HG02943 (cell line): ENCODE results near the gene CTNNA2.

Source experiments
- ATAC-seq: cut with Tn5 transposase; IDR thresholded peaks from one replicate; pipeline ENCODE4 v1.9.1; 2021; ENCODE audit warnings: mild to moderate bottlenecking, low read depth, moderate library complexity; ENCODE audit not compliant: unreplicated experiment

Gene CTNNA2

DNA sequence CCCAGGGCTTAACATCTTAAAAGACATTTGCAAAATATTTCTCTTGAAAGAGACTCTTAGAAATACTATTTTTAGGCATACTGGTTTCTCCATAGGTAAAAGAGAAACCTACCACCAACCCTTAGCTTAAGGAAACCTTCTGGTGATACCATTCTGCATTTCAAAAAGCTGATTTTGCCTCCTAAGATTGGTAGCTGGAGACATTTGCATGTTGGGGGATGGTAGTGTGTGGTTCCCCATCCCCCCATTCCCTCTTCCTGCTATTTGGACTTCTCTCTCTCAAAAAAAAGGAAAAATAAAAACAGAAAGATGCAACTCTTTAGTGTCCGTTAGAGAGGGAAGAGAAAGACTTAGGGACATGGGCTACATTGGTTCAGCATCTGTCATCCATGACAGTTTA, 787.5 kb downstream of the CTNNA2 start:
- ATAC-seq = no peak

DNA sequence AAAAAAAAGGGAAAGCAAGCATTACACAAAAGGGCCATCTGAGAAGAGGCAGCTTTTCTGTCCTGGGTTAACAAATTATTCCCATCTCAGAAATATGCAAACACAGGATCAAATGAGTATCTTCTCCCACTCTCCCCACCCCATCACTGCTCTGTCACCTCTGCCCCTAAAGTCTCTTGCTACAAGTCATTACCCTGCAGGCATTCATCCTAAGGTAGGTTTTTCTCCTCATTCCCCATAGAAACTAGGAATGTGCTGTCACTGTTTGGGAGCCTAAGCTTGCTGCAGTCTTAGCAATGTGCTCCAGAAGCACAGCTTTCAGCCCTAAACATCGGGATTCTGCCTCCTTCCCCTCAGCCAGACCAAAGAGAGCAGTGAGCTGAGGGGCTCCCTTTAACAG, 788.1 kb downstream of the CTNNA2 start:
- no peak for ATAC-seq

DNA sequence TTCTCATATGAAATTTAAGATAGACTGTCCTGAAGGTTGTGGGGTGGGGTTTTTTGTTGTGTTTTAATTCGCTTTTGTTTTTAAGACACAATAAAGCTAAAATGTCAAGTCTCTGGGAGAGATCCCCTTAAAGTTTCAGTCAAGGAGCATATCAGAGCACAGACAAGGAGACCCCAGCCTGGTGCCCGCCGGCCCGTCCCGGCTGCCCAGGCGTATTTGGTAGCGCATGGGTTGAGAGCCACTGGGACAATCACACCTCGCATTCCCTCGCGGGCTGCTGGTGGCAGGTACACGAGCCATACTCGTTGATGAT, 789.1 kb downstream of the CTNNA2 start:
- ATAC-seq = no peak

DNA sequence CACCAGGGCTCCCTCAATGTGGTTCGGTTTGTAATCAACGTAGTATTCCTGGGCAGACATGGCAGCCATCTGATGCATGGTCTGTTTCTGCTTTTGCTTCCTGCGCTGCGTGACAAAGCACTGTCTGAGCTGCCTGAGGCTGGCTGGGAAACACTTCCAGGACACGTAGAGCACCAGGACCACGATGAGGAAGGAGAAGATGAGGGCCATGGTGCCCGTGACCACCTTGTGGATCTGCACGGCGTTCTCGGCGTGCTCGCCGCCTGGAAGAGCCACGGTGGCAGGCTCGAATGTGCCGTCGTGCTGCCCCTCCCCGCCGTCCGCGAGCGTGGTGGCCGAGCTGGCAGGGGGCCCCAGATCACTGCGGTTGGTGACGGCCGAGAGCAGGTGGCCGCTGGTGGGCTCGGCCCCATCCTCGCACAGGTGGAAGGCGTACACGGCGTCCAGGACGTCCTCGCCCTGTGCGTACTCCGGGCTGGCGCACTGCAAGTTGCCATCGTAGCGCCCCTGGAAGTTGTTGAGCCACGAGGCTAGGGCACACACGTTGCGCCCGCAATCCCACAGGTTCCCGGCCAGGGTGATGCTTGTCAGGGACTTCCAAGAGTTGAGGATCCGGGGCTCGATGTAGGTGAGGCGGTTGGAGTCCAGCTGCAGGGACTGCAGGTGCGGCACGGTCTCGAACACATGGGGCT, 789.6 kb downstream of the CTNNA2 start:
- ATAC-seq = no peak

DNA sequence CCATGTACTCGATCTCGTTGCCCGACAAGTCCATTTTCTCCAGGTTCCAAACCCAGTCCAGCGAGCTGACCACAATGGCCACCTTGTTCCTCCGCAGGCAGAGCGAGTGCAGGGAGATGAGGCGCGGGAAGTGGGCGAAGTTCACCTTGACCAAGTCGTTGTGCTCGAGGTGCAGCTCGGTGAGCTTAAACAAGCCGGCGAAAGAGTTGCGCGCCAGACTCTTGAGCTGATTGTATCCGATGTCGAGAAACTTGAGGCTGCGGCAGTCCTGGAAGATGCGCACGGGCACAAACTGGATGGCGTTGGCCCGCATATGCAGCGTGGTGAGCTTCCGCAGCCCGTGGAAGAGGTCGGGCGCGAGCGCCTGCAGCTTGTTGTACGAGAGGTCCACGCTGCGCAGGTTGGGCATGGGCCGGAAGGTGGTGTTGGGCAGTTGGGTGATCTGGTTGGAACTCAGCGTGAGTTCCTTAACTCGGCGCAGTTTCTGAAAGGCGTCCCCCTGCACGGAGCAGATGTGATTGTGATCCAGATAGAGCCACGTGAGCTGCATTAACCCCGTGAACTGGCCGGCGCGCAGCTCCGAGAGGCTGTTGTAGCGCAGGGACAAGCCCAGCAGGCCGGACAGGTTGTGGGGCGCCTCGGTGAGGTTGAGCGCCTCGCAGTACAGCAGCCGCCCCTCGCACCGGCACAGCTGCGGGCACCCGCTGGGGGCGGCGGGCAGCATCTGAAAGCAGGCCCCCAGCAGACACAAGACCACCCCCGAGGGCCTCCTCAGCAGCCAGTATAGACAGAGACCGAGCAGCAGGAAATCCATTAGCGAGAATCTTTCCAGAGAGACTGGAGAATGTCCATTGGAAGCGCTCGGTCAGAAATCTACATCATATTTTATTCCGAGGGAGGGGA, 790.4 kb downstream of the CTNNA2 start:
- no peak for ATAC-seq

DNA sequence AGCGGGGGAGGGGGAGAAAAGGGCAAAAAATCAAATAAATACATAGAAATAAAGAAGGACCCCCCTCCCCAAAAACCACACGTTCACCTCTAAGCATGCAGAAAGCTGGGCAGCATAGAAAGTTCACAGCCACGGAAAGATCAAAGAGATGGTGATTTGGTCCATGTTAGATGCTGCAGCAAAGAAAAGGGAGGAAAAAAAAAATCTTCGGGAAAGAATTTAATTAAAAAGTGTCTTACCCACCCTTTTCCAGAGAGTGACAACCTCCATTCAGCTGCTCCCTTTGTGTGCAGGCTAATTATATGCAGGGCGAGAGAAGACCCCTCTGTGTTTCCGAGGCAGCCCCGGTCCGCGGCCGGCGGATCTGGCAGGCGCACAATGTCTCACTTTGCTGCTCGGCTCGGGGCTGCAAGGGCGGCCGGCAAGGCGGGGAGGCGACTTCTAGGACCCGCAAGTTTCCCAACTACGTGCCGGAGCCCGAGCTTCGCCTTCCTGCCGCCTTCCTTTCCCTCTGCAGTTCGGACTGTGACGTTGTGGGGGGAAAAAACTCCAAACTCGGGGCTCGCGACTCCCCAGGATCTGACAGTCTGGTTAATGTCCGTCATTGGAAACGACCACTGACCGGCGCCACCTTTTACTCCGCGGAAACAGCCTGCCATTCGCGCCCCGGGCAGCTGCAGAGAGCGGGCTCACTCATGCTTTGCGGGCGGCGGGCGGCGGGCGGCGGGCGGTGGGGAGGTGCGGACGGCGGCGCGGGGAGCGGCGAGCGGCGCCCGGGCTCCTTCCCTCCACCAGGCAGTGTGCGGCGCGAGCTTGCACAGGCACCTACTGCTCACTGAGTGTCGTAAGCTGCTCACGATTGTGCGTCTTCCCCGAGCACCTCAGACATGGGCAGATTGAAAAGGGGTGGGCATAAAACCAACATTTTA, 791.3 kb downstream of the CTNNA2 start, which contains the start of gene LRRTM1:
LRRTM1 (minus strand) TSS at position 844 of the 929 bp plus-strand sequence. CDS start 933 bp downstream, outside the sequence.
- ATAC-seq = no peak

DNA sequence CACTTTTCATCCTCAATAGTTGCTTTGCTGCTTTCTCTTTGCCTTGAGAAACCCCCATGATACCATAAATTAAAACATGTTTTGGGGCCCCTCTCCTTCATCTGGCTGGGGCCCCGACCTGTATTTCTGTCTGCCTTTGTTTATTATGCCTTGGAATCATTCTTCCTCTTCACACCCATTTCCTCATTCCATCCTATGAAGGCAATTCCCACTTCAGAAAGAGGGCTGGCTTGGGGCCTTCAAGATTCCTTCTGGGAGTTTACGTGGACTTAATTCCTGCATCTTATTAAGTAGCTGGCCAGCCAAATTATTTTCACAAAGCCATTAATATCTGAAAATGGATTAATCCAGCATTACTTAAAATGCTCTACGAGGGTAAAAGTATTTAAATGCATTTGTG, 798.5 kb downstream of the CTNNA2 start:
- ATAC-seq = no peak

DNA sequence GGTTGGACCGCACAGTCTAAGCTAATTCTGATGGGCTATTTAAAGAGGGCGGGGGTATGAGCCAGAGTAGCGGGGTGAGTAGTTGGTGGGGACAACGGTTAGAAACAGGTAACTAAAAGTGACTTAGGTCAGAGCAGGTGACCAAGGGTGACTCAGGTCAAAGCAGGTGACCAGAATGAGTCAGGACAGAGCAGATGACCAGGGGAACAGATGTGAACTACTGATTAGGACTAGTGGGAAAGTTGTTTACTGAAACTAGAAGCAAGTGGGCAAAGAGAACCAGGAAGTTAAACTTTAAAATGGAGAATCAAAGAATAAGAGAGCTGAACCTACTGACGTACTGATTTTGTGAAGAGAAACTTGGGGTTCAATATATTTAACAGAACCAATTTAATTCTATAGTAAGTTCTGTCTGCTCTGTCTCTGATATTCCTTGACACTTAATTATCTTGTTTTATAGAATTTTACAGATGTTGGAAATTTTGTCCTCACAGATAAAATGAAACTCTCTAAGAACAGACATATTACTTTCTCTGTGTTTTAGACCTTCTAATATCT, 799.5 kb downstream of the CTNNA2 start:
- no peak for ATAC-seq

DNA sequence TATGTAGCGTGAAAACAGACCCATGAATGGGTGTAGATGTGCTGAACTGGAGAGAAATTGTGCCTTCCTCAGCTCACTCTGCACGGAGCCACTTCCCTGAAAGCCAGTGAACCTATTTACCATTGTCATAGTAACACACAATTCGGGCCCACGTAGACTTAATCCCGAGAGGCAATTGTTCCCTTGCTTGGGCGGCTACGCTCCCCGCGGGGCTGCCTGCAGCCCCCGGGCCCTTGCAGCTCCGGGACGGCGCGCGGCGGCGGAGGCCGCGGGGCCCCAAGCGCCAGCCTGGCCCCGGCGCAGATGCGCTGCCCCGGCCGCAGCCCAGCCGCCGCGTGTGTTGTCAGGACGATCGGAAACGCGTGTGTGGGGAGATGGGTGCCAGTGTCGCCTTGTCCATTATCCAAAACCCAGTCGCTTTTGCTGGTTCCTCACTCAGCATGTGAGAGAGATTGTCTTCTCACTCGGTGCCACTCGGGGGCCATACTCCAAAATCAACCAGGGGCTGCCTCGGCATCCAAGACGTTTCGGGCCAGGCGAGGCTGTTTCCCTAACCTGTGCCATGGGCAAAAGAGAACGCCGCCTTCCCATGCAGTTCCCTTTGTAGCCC, 809.6 kb downstream of the CTNNA2 start:
- no peak for ATAC-seq

DNA sequence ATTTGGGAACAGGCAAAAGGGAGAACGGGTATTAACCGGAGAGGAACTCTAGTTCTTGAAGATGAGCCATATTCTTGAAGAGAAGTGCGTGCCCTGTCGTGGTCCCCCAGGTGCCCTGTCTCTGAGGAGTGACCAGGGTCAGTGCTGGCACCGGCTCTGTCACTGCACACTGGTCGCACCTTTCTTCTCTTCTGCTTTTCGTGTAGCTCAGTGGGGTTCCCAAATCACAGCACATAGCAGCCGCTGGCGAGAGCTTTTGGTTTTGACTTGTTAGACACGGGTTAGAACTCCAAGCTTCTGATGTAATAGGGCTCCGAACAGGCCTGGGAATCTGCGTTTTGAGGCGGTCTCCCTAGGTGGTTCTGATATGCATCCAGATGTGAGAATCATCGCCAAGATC, 810.1 kb downstream of the CTNNA2 start:
- ATAC-seq = no peak

DNA sequence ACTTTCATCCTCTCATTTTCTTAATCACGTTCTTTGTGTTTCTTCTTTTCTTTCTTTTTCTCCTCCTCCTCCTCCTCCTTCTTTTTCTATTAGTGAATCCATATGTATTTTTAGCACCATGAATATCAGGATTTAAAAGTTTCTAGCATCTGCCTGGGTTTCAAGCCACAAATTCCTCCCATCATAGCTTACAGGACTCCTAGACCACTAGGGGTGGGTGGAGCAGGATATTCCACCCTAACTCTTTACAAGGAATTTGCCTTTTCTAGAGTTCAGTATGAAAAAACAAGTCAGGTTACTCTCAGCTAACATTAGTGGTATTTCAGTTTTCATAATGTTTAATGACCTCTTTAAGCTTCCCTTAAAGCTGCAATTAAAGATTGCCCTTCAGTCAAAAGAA, 810.8 kb downstream of the CTNNA2 start:
- ATAC-seq = no peak

DNA sequence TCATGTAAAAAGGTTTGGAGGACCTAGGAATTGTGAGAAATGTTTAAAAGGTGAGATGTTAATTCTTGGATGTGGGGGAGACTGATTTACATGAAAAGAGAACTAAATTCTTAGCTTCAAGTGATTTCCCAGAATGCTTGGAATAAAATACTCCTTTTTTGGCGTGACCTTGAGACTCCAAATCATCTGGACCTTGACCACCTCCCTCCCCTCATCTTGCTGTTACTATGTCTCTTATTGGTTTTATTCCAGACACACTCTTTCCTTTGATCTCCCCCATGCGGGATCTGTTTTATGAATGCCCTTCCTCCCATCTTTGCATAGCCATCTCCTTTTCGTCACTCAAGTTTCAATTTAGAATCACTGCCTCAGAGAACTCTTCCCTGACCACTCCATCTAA, 811.7 kb downstream of the CTNNA2 start:
- ATAC-seq = no peak

DNA sequence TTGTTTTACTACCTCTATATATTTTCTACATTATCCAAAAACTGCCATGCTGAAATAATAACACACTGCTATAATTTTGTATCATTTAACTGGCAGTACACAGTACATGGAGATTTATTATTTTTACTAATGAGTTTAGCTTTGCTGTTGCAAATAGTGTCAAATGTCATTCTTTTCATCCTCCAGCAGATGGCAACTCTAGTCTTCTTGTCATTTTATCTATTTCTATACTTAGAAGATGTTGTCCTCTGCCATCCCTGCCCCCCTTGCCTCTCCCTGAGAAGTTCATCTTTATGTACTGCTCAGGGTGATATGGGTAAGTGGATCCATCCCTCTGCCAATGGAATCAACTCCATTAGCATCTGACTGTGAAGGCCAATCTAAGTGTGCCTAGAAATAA, 813.4 kb downstream of the CTNNA2 start:
- ATAC-seq = no peak

DNA sequence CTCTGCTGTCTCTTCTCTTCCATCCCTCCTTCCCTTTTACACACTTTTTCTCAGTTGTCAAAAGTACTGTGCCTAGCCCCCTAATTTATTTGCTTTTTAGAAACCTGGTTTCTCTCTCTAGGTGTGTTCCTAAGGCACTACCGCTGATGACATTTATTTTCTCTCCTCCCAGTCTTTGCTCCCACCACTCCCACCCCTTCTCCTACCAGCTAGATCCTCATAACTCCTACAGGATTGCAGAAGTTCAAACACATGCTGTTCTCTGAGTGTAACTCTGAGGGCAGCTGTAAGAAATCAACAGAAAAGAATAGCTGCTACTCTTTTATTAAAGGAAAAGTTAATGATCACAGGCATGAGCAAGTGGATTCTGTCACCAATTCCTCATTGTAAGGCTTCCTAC, 814.0 kb downstream of the CTNNA2 start:
- ATAC-seq = no peak

DNA sequence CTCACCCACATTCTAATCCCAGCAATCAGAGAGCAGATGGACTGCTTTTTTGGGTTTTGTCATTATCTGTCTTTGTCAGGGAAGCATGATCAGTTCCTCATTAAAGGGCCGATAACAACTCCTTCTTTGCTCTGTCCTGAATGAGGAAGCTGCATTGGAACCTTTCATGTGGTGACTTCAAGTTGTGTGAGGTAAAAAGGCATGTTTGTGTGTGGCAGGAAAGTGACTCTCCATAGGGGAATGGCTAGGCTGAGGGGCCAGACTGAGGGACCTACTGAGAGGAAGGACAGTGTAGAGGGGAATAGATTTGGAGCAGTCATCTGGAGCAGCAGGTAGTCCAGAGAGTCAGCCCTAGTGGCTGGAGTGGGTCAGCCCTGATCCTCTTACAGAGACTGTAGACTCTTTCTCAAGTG, 815.3 kb downstream of the CTNNA2 start:
- no peak for ATAC-seq

DNA sequence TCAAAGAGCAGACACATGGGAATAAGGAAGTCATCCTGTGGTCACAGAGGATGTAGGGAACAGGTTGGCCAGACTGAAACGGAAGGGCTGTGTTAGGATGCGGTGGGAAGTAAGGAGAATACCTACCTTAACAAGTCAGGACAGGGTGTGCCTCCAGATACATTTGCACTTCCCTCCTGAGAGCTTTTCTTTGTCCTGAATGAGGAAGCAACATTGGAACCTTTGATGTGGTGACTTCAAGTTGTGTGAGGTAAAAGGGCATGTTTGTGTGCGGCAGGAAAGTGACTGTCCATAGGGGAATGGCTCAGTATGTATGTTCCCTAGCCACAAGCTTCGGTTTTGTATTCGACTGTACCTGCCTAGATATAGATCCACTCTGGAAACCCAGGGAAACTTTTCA, 816.6 kb downstream of the CTNNA2 start:
- ATAC-seq = no peak

DNA sequence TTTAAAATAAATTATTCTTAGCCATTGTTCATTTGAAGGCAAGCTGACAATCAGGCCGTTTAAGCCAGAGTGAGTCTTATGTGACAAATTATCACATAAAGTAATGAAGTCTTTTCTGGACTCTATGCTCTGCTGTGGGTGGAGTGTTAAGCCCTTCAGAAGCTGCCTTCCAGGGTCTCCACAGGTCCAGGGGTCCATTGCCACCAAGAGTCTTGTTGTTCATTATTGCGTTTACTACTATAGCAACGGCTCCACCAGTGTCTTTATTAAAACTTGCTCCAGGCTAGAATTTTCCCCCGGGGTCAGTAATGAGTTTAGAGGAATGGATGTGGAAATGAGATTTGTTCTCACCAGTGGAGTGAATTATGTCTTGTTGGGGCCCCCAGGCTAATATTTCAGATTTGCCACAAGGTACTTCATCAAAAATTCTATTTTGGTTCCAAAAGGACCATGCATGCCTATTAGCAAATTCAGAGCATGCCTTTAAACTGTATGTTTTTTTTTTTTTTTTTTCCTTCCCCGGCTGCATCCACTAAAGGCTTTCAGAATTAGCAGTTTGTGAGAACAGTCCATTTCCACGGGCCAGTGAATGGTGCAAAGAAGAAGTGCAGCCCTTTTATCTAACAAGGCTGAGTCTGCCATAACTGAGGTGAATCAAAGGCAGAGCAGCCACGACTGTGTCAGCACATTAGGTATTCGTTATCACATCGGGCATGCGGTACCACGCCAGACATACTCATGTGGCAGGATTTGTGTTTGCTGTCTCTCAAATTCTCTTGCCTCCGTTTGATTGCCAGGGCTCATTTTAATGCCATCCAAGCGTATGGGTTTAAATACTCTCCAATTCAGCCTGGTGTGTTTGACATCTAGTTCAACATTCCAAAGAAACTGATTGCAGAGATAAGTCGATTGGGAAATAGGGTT, 817.9 kb downstream of the CTNNA2 start:
- no peak for ATAC-seq

DNA sequence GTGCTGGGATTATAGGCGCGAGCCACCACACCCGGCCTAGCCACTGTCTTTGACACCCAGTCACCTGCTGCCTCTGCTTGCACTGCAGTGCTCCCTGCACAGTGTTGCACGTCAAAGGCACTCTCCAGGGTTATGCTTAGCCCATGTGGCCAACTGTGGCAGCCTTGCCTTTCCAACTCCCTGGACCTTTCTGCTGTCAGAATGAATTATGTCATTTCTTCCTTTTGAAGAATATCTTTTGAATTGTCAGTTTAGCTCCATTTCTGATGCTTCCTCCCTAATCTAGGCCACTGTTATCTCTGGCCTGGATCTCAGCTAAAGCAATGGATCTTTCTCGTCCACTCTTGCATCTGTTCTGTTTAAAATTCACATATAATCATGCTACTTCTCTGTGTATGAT, 821.0 kb downstream of the CTNNA2 start:
- ATAC-seq = no peak

DNA sequence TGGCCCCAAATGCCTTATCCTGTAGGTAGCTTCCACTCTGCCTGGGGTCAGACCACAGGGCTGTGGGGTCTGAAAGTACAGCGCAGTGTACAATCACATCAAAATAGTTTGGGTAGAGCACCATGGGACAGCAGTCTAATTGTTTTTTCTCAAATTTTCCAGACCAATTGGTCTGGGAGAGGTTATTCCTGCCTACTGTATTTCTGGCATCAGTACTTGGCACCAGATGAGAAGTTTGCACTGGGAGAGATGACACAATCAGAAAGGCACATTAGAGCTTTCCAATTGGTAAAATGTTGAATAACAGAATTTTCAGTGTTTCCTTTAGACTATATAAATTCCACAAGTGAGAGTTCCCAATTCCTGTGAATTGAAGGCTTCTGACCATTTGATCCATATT, 822.6 kb downstream of the CTNNA2 start:
- no peak for ATAC-seq
